ENCODE results near the gene FXYD5. TPM values are rescaled to one million over a fixed set of nuclear protein-coding genes. Genes with fewer than 3 reads are reported as not detected.
"Not testable (repeated sequence)": the region's sequence is repeated elsewhere in the genome, so short reads cannot be mapped to it uniquely, and the experiment has no call there.

The FXYD5 gene
- total and polyA plus RNA-seq, 7 experiments from 2014 or later = 362 to 575 (median 407) TPM

GRCh38 chr19:35125270-35125717 lies 29.2 kb upstream of the FXYD5 start:
- peaks cover 3 to 11% of the 10 kb centered on the region in 2 donors for H3K4me1 ChIP-seq (ENCODE audit: control insufficient read depth in 2 of 2, insufficient read depth in 2 of 2, low read length in 2 of 2)
- Mint-ChIP-seq H3K4me1 (peaks cover 12 to 17% (median 14%) of the 10 kb centered on the region in 7 donors), H3K36me3 (no peaks in the 10 kb centered on the region), H3K27ac (no peak overlapping the region), H3K9me3 (peaks cover 0 to 3% (median 0%) of the 10 kb centered on the region in 11 donors), H3K27me3 (no peaks in the 10 kb centered on the region), H3K4me3 (peak overlapping the region in 6 of 10 donors; percentile 10 to 36 (median 27))
- DNase-seq = no peak
- H3K4me3 ChIP-seq (ENCODE audit: low read length) = no peak overlapping the region
- H3K27me3 ChIP-seq (ENCODE audit: control insufficient read depth in 2 of 2, insufficient read depth in 2 of 2, low read length in 2 of 2) = no peaks in the 10 kb centered on the region
- H3K36me3 ChIP-seq (ENCODE audit: control insufficient read depth in 2 of 3, insufficient read depth in 3 of 3, low read length in 3 of 3) = no peaks in the 10 kb centered on the region
- no peaks in the 10 kb centered on the region for H3K9me3 ChIP-seq (ENCODE audit: control insufficient read depth in 2 of 3, low read length in 3 of 3)
- ChIA-PET CTCF (interaction anchor here (1.1 to 1.8 kb wide), 3 partner anchors 17 to 92 kb away, joined by 3 to 8 read pairs (median 5); partner anchors contain the start of gene FXYD7), POLR2A (interaction anchor here (0.5 to 1.3 kb wide), 8 partner anchors 9 to 131 kb away, joined by 3 to 12 read pairs (median 4); partner anchors contain the start of gene FXYD5)
- ATAC-seq = no peak
- no peak overlapping the region for H3K27ac ChIP-seq (ENCODE audit: low read depth, low read length)
- intact Hi-C loops (cut with micrococcal nuclease) = no loop called here

DNA sequence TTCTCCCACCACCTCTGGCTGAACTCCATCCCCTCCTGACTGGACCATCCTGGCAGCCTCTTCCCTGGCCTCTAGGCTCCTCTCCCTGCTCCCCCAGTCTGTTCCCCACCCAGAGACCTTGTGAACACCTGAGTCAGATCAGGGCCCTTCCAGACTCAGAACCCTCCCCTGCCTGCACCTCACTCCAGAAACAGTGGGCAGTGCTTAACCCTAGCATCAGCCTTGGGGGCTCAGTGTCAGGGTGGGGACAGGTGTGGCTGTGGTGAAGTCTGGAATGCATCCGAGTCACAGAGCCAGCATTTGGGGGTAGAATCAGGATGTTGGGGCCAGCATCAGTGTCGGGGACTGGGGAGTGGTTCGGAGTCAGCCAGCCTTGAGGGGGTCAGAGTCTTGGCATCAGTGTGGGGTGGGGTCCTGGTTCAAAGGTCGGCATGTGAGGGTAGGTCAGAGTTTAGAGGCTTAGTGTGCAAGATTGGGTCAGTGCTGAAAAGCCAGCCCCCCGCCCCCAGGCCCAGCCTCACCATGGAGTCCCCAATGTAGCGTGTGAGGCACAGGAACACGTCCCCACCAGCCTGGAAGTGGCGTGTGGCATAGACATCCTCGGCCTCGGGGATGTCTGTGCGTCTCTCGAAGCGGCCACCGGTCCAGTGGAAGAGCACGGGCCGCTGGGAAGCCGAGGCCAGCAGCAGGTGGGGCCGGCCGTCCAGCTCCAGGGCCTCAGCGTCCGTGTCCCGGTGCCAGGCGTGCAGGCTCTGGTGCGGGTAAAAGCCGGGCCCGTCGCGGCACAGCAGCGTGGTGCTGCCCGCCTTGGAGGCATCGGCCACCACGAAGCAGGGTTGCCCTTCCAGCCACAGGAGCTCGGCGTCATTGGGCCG lies 28.5 kb upstream of the FXYD5 start:
- Histone ChIP-seq H3K27ac (ENCODE audit: low read depth, low read length) (no peak overlapping the region), H3K4me3 (ENCODE audit: low read length) (no peak overlapping the region), H3K36me3 (ENCODE audit: control insufficient read depth in 2 of 3, insufficient read depth in 3 of 3, low read length in 3 of 3) (no peaks in the 10 kb centered on the region), H3K4me1 (ENCODE audit: control insufficient read depth in 2 of 2, insufficient read depth in 2 of 2, low read length in 2 of 2) (peaks cover 3 to 11% of the 10 kb centered on the region in 2 donors), H3K27me3 (ENCODE audit: control insufficient read depth in 2 of 2, insufficient read depth in 2 of 2, low read length in 2 of 2) (no peaks in the 10 kb centered on the region), H3K9me3 (ENCODE audit: control insufficient read depth in 2 of 3, low read length in 3 of 3) (no peaks in the 10 kb centered on the region)
- DNase-seq (no peak), ATAC-seq (no peak)
- CTCF ChIA-PET = interaction anchor here (1.8 kb wide), 1 partner anchor 16 kb away, joined by 8 read pairs; the partner anchor contains the start of gene FXYD7
- intact Hi-C loops (cut with micrococcal nuclease) = no loop called here
- Mint-ChIP-seq H3K27ac (peak overlapping the region in 1 of 9 donors; percentile 2), H3K36me3 (no peaks in the 10 kb centered on the region), H3K4me1 (peaks cover 12 to 17% (median 14%) of the 10 kb centered on the region in 7 donors), H3K27me3 (no peaks in the 10 kb centered on the region), H3K9me3 (peaks cover 0 to 3% (median 0%) of the 10 kb centered on the region in 11 donors), H3K4me3 (peak overlapping the region in 6 of 10 donors; percentile 10 to 36 (median 27))
- POLR2A ChIA-PET = no interaction called here

- H3K4me1 Mint-ChIP-seq = peaks cover 12 to 17% (median 13%) of the 10 kb centered on the region in 7 donors
- Histone ChIP-seq H3K4me3 (ENCODE audit: low read length) (no peak overlapping the region), H3K9me3 (ENCODE audit: control insufficient read depth in 2 of 3, low read length in 3 of 3) (no peaks in the 10 kb centered on the region), H3K36me3 (ENCODE audit: control insufficient read depth in 2 of 3, insufficient read depth in 3 of 3, low read length in 3 of 3) (no peaks in the 10 kb centered on the region), H3K27me3 (ENCODE audit: control insufficient read depth in 2 of 2, insufficient read depth in 2 of 2, low read length in 2 of 2) (no peaks in the 10 kb centered on the region), H3K27ac (ENCODE audit: low read depth, low read length) (no peak overlapping the region), H3K4me1 (ENCODE audit: control insufficient read depth in 2 of 2, insufficient read depth in 2 of 2, low read length in 2 of 2) (peaks cover 3 to 11% of the 10 kb centered on the region in 2 donors)
- CTCF ChIA-PET = no interaction called here
- DNase-seq (no peak), ATAC-seq (no peak)
- H3K27ac Mint-ChIP-seq = no peak overlapping the region
- H3K9me3 Mint-ChIP-seq = peaks cover 0 to 3% (median 0%) of the 10 kb centered on the region in 11 donors
- POLR2A ChIA-PET = interaction anchor here (0.8 kb wide), 1 partner anchor 15 kb away, joined by 3 read pairs; no protein-coding TSS in a partner anchor
- intact Hi-C loops (cut with micrococcal nuclease) = no loop called here
- H3K27me3 Mint-ChIP-seq = no peaks in the 10 kb centered on the region
- no peak overlapping the region for H3K4me3 Mint-ChIP-seq
- H3K36me3 Mint-ChIP-seq = no peaks in the 10 kb centered on the region
Measured at GRCh38 chr19:35126624-35126959, 27.9 kb upstream of the FXYD5 start.

- ATAC-seq (no peak), DNase-seq (no peak)
- Mint-ChIP-seq H3K9me3 (peaks cover 0 to 6% (median 0%) of the 10 kb centered on the region in 11 donors), H3K27me3 (no peaks in the 10 kb centered on the region), H3K4me1 (peaks cover 10 to 21% (median 13%) of the 10 kb centered on the region in 7 donors), H3K27ac (no peak overlapping the region), H3K36me3 (no peaks in the 10 kb centered on the region), H3K4me3 (no peak overlapping the region)
- H3K27ac ChIP-seq (ENCODE audit: low read depth, low read length) = no peak overlapping the region
- no peaks in the 10 kb centered on the region for H3K27me3 ChIP-seq (ENCODE audit: control insufficient read depth in 2 of 2, insufficient read depth in 2 of 2, low read length in 2 of 2)
- no peak overlapping the region for H3K4me3 ChIP-seq (ENCODE audit: low read length)
- peaks cover 3 to 11% of the 10 kb centered on the region in 2 donors for H3K4me1 ChIP-seq (ENCODE audit: control insufficient read depth in 2 of 2, insufficient read depth in 2 of 2, low read length in 2 of 2)
- no peaks in the 10 kb centered on the region for H3K9me3 ChIP-seq (ENCODE audit: control insufficient read depth in 2 of 3, low read length in 3 of 3)
- intact Hi-C loops (cut with micrococcal nuclease) = no loop called here
- POLR2A ChIA-PET = interaction anchor here (1.1 kb wide), 1 partner anchor 12 kb away, joined by 4 read pairs; no protein-coding TSS in a partner anchor
- no peaks in the 10 kb centered on the region for H3K36me3 ChIP-seq (ENCODE audit: control insufficient read depth in 2 of 3, insufficient read depth in 3 of 3, low read length in 3 of 3)
- CTCF ChIA-PET = no interaction called here
Measured at GRCh38 chr19:35127871-35128270, 26.7 kb upstream of the FXYD5 start.

GRCh38 chr19:35128398-35129057 lies 26.0 kb upstream of the FXYD5 start:
- Mint-ChIP-seq H3K4me1 (peaks cover 10 to 20% (median 13%) of the 10 kb centered on the region in 7 donors), H3K27ac (no peak overlapping the region), H3K4me3 (no peak overlapping the region), H3K9me3 (peaks cover 0 to 11% (median 0%) of the 10 kb centered on the region in 11 donors), H3K27me3 (no peaks in the 10 kb centered on the region), H3K36me3 (no peaks in the 10 kb centered on the region)
- DNase-seq = no peak
- no peaks in the 10 kb centered on the region for H3K9me3 ChIP-seq (ENCODE audit: control insufficient read depth in 2 of 3, low read length in 3 of 3)
- ATAC-seq = no peak
- H3K27ac ChIP-seq (ENCODE audit: low read depth, low read length) = no peak overlapping the region
- no peaks in the 10 kb centered on the region for H3K27me3 ChIP-seq (ENCODE audit: control insufficient read depth in 2 of 2, insufficient read depth in 2 of 2, low read length in 2 of 2)
- POLR2A ChIA-PET = interaction anchor here (1.1 kb wide), 1 partner anchor 11 kb away, joined by 4 read pairs; no protein-coding TSS in a partner anchor
- intact Hi-C loops (cut with micrococcal nuclease) = no loop called here
- CTCF ChIA-PET = no interaction called here
- H3K36me3 ChIP-seq (ENCODE audit: control insufficient read depth in 2 of 3, insufficient read depth in 3 of 3, low read length in 3 of 3) = no peaks in the 10 kb centered on the region
- no peak overlapping the region for H3K4me3 ChIP-seq (ENCODE audit: low read length)
- peaks cover 3 to 11% of the 10 kb centered on the region in 2 donors for H3K4me1 ChIP-seq (ENCODE audit: control insufficient read depth in 2 of 2, insufficient read depth in 2 of 2, low read length in 2 of 2)

GRCh38 chr19:35129724-35130274 lies 24.7 kb upstream of the FXYD5 start:
- H3K4me1 ChIP-seq (ENCODE audit: control insufficient read depth in 2 of 2, insufficient read depth in 2 of 2, low read length in 2 of 2); H3K36me3 ChIP-seq (ENCODE audit: control insufficient read depth in 2 of 3, insufficient read depth in 3 of 3, low read length in 3 of 3); H3K27ac Mint-ChIP-seq; ATAC-seq; H3K27me3 Mint-ChIP-seq; H3K36me3 Mint-ChIP-seq; H3K4me1 Mint-ChIP-seq; intact Hi-C loops (cut with micrococcal nuclease); H3K4me3 Mint-ChIP-seq; DNase-seq; H3K9me3 ChIP-seq (ENCODE audit: control insufficient read depth in 2 of 3, low read length in 3 of 3); POLR2A ChIA-PET; H3K27ac ChIP-seq (ENCODE audit: low read depth, low read length); H3K4me3 ChIP-seq (ENCODE audit: low read length); H3K27me3 ChIP-seq (ENCODE audit: control insufficient read depth in 2 of 2, insufficient read depth in 2 of 2, low read length in 2 of 2): not testable (repeated sequence)
- peaks cover 0 to 11% (median 0%) of the 10 kb centered on the region in 11 donors for H3K9me3 Mint-ChIP-seq
- CTCF ChIA-PET = interaction anchor here (0.6 kb wide), 1 partner anchor 119 kb away, joined by 8 read pairs; no protein-coding TSS in a partner anchor

Measured in naive thymus-derived CD4-positive, alpha-beta T cell (primary cell).